HFFc6 (cell line): ENCODE measurements around the gene MXRA8. TPM values are rescaled to one million over a fixed set of nuclear protein-coding genes. Genes with fewer than 3 reads are reported as not detected.

ENCODE experiments used
- DNase-seq: peaks from one replicate; pipeline ENCODE4 v3.0.0-alpha.2; 2018
- H3K27ac Mint-ChIP-seq: 2 replicates; pipeline ENCODE4 v1.8.0; 2020; ENCODE audit warnings: mild to moderate bottlenecking, mixed read lengths
- H3K27me3 Mint-ChIP-seq: 2 replicates; pipeline ENCODE4 v1.8.0; 2021; ENCODE audit warnings: mild to moderate bottlenecking, moderate library complexity, mixed read lengths; ENCODE audit not compliant: insufficient read depth
- H3K36me3 Mint-ChIP-seq: 2 replicates; pipeline ENCODE4 v1.8.0; 2021; ENCODE audit warnings: low read depth, mixed read lengths
- H3K4me1 Mint-ChIP-seq: 2 replicates; pipeline ENCODE4 v1.8.0; 2020; ENCODE audit warnings: low read depth, mixed read lengths
- H3K4me3 Mint-ChIP-seq: 2 replicates; pipeline ENCODE4 v1.8.0; 2020; ENCODE audit warnings: mild to moderate bottlenecking, moderate library complexity, mixed read lengths
- H3K9me3 Mint-ChIP-seq: 2 replicates; pipeline ENCODE4 v1.8.0; 2020; ENCODE audit warnings: mild to moderate bottlenecking, mixed read lengths
- total RNA-seq, 6 experiments: library from RNA; stranded (reverse); fragmentation: NEBNext Ultra II Directional; extraction: Animal tissue kit (Norgen Biotek cat#: 25700); gene quantifications; 2 replicates in 1 of 6; 3 replicates in 5 of 6; pipeline ENCODE4 v1.2.3, GENCODE V29; 2021
- TF ChIP-seq, protein P1 (sequence below): fragments of 200-600 bp; sonication (generic); IDR thresholded peaks from 2 replicates; pipeline ENCODE4 v1.5.0; 2021; ENCODE audit warnings: antibody characterized with exemption, mild to moderate bottlenecking

The MXRA8 gene
- total RNA-seq, 6 experiments from 2014 or later, result 438 to 570 (median 524) TPM

- Mint-ChIP-seq H3K4me1 (no peaks in the 10 kb centered on the region), H3K9me3 (no peaks in the 10 kb centered on the region), H3K36me3 (peaks cover 5% of the 10 kb centered on the region), H3K27me3 (peaks cover 17% of the 10 kb centered on the region), H3K27ac (no peak overlapping the region), H3K4me3 (no peak overlapping the region)
- no peak for DNase-seq
- TF ChIP-seq, protein P1, sequence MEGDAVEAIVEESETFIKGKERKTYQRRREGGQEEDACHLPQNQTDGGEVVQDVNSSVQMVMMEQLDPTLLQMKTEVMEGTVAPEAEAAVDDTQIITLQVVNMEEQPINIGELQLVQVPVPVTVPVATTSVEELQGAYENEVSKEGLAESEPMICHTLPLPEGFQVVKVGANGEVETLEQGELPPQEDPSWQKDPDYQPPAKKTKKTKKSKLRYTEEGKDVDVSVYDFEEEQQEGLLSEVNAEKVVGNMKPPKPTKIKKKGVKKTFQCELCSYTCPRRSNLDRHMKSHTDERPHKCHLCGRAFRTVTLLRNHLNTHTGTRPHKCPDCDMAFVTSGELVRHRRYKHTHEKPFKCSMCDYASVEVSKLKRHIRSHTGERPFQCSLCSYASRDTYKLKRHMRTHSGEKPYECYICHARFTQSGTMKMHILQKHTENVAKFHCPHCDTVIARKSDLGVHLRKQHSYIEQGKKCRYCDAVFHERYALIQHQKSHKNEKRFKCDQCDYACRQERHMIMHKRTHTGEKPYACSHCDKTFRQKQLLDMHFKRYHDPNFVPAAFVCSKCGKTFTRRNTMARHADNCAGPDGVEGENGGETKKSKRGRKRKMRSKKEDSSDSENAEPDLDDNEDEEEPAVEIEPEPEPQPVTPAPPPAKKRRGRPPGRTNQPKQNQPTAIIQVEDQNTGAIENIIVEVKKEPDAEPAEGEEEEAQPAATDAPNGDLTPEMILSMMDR, result no peak
Observed at GRCh38 chr1:1335792-1336248, 22.5 kb downstream of the MXRA8 start.

- peaks cover 18% of the 10 kb centered on the region for H3K27me3 Mint-ChIP-seq
- H3K36me3 Mint-ChIP-seq, result no peaks in the 10 kb centered on the region; the same call in 1 of the 2 replicates
Observed at GRCh38 chr1:1335283-1335682, 23.1 kb downstream of the MXRA8 start.

DNA sequence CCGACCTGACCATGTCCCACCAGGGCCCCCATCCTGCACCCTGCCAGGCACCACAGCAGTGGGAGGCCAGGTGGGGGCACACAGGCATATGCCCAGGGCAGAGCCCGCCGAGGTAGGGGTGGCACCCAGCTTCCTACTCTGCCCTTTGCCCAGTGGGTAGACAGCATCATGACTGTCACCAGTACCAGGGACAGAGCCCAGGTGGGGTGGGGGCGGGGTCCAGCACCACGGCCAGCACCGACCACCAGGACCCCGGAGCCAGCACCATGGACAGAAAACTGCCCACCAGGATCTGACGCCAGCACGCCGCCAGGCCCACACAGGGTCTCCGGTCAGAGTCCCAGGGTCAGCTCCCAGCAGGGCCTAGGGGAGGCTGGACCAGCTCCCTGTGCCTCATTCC is 23.5 kb downstream of the MXRA8 start:
- TF ChIP-seq, protein P1, result no peak
- peaks cover 2% of the 10 kb centered on the region for H3K9me3 Mint-ChIP-seq
- DNase-seq, result no peak
- H3K36me3 Mint-ChIP-seq, result peaks cover 2% of the 10 kb centered on the region
- H3K4me3 Mint-ChIP-seq, result no peak overlapping the region
- H3K27me3 Mint-ChIP-seq, result peaks cover 21% of the 10 kb centered on the region
- no peak overlapping the region for H3K27ac Mint-ChIP-seq
- no peaks in the 10 kb centered on the region for H3K4me1 Mint-ChIP-seq

More at GRCh38 chr1:1335283-1335682, 23.1 kb downstream of the MXRA8 start:
- H3K9me3 Mint-ChIP-seq, result no peaks in the 10 kb centered on the region
- TF ChIP-seq, protein P1, result no peak
- no peaks in the 10 kb centered on the region for H3K4me1 Mint-ChIP-seq
- DNase-seq, result no peak
- H3K4me3 Mint-ChIP-seq, result no peak overlapping the region
- H3K27ac Mint-ChIP-seq, result no peak overlapping the region

- no peaks in the 10 kb centered on the region for H3K4me1 Mint-ChIP-seq
Observed at GRCh38 chr1:1333551-1334241, 24.7 kb downstream of the MXRA8 start.

GRCh38 chr1:1332774-1333480 is 25.4 kb downstream of the MXRA8 start:
- TF ChIP-seq, protein P1, result no peak
- Mint-ChIP-seq H3K4me1 (no peaks in the 10 kb centered on the region), H3K27ac (no peak overlapping the region), H3K9me3 (peaks cover 6% of the 10 kb centered on the region), H3K36me3 (peaks cover 4% of the 10 kb centered on the region), H3K4me3 (no peak overlapping the region), H3K27me3 (peaks cover 26% of the 10 kb centered on the region)
- DNase-seq, result no peak

More at GRCh38 chr1:1333551-1334241, 24.7 kb downstream of the MXRA8 start:
- TF ChIP-seq, protein P1, result no peak
- peaks cover 6% of the 10 kb centered on the region for H3K9me3 Mint-ChIP-seq
- H3K27me3 Mint-ChIP-seq, result peaks cover 26% of the 10 kb centered on the region
- DNase-seq, result no peak
- H3K27ac Mint-ChIP-seq, result no peak overlapping the region
- H3K4me3 Mint-ChIP-seq, result no peak overlapping the region
- H3K36me3 Mint-ChIP-seq, result peaks cover 4% of the 10 kb centered on the region
